ENCODE results near the gene SLC37A4. TPM values are rescaled to one million over a fixed set of nuclear protein-coding genes. Genes with fewer than 3 reads are reported as not detected.
A peak's percentile ranks its signal among the peaks of the same experiment; 100 is the strongest.

SLC37A4 gene
- total and polyA plus RNA-seq, 2 of the 13 experiments (the other 11 are each of a cell fraction or from before 2014, with no cell fraction given), result 43.0 to 56.1 TPM

- peak; percentile 57; the same call in 1 of the 2 replicates for TF ChIP-seq MEF2D (CRISPR knock-in tag; IDR thresholded peaks at IDR 0.05)
- peak; percentile 100 for TF ChIP-seq GATAD1 (CRISPR knock-in tag; IDR thresholded peaks at IDR 0.05)
- no peak for TF ChIP-seq ZNF629 (CRISPR knock-in tag; conservative IDR thresholded peaks at IDR 0.05)
- TF ChIP-seq ZNF350 (CRISPR knock-in tag; IDR thresholded peaks at IDR 0.05; ENCODE audit: borderline replicate concordance, low read depth), result peak; percentile 83; the same call in 1 of the 2 replicates
- no peak for TF ChIP-seq PAWR (CRISPR knock-in tag; IDR thresholded peaks at IDR 0.05; ENCODE audit: borderline replicate concordance)
- TF ChIP-seq, protein P1, sequence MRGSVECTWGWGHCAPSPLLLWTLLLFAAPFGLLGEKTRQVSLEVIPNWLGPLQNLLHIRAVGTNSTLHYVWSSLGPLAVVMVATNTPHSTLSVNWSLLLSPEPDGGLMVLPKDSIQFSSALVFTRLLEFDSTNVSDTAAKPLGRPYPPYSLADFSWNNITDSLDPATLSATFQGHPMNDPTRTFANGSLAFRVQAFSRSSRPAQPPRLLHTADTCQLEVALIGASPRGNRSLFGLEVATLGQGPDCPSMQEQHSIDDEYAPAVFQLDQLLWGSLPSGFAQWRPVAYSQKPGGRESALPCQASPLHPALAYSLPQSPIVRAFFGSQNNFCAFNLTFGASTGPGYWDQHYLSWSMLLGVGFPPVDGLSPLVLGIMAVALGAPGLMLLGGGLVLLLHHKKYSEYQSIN (CRISPR knock-in tag; IDR thresholded peaks at IDR 0.05; ENCODE audit: borderline replicate concordance), result no peak
- no peak for TF ChIP-seq ZNF329 (CRISPR knock-in tag; IDR thresholded peaks at IDR 0.05; ENCODE audit: low read depth)
- TF ChIP-seq MLX (CRISPR knock-in tag; IDR thresholded peaks at IDR 0.05), result peak; percentile 86; the same call in 1 of the 2 replicates
- peak; percentile 77 for TF ChIP-seq POLR2AphosphoS5 (IDR thresholded peaks at IDR 0.05; ENCODE audit: low read depth, low read length)
- TF ChIP-seq, protein P2, sequence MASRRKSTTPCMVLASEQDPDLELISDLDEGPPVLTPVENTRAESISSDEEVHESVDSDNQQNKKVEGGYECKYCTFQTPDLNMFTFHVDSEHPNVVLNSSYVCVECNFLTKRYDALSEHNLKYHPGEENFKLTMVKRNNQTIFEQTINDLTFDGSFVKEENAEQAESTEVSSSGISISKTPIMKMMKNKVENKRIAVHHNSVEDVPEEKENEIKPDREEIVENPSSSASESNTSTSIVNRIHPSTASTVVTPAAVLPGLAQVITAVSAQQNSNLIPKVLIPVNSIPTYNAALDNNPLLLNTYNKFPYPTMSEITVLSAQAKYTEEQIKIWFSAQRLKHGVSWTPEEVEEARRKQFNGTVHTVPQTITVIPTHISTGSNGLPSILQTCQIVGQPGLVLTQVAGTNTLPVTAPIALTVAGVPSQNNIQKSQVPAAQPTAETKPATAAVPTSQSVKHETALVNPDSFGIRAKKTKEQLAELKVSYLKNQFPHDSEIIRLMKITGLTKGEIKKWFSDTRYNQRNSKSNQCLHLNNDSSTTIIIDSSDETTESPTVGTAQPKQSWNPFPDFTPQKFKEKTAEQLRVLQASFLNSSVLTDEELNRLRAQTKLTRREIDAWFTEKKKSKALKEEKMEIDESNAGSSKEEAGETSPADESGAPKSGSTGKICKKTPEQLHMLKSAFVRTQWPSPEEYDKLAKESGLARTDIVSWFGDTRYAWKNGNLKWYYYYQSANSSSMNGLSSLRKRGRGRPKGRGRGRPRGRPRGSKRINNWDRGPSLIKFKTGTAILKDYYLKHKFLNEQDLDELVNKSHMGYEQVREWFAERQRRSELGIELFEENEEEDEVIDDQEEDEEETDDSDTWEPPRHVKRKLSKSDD (CRISPR knock-in tag; IDR thresholded peaks at IDR 0.05; ENCODE audit: low read depth), result no peak
- TF ChIP-seq JDP2 (CRISPR knock-in tag; IDR thresholded peaks at IDR 0.05; ENCODE audit: borderline replicate concordance), result no peak
- TF ChIP-seq ZNF720 (CRISPR knock-in tag; IDR thresholded peaks at IDR 0.05), result no peak
- no peak for TF ChIP-seq ZBTB43 (CRISPR knock-in tag; conservative IDR thresholded peaks at IDR 0.05)
- TF ChIP-seq ZNF281 (CRISPR knock-in tag; IDR thresholded peaks at IDR 0.05; ENCODE audit: borderline replicate concordance), result 0 out of 2 replicates have a peak, but pooled peaks have one; percentile 29
- TF ChIP-seq TIGD3 (CRISPR knock-in tag; IDR thresholded peaks at IDR 0.05; ENCODE audit: borderline replicate concordance), result no peak
Observed at GRCh38 chr11:119067371-119068222, 36.9 kb upstream of the SLC37A4 start, which contains the start of gene VPS11 (continued).

Measured in HepG2 (cell line).